Measurements from ENCODE around the gene CKAP5.

GRCh38 chr11:46858920-46859546 lies 13.0 kb upstream of the CKAP5 start:
- TF ChIP-seq CTCF (IDR thresholded peaks at IDR 0.05) (no peak), EZH2 (IDR thresholded peaks at IDR 0.05) (no peak)

All from neural progenitor cell (in vitro differentiated cells).